Caco-2 (cell line): ENCODE results near the gene ZSWIM4. TPM values are rescaled to one million over a fixed set of nuclear protein-coding genes. Genes with fewer than 3 reads are reported as not detected.
"Not testable (repeated sequence)": the region's sequence is repeated elsewhere in the genome, so short reads cannot be mapped to it uniquely, and the experiment has no call there.

Source experiments
- BruUV-seq: library from RNA; stranded (reverse); fragments of 400-500 nt; replicated peaks from 2 replicates; lab custom pipeline; 2021; lab: Mats Ljungman, UMichigan
- CTCF ChIA-PET: fragments of 300-600 bp; sonication (Branson Sonifier 250); formaldehyde crosslinking; loops from one replicate; lab custom pipeline; 2022; ENCODE audit warnings: antibody characterized with exemption; lab: Charles Lee
- POLR2A ChIA-PET: fragments of 300-600 bp; sonication (Branson Sonifier 250); formaldehyde crosslinking; loops from one replicate; lab custom pipeline; 2022; ENCODE audit warnings: antibody characterized with exemption; lab: Charles Lee
- DNase-seq, 2 experiments: peaks; one replicate each; pipeline versions ENCODE4 v3.0.0 to v3.0.0-alpha.2; 2020 to 2022
- H3K27me3 ChIP-seq: replicated peaks from 2 replicates; pipeline ENCODE4 v1.6.0; 2011; ENCODE audit warnings: low read length; ENCODE audit not compliant: control insufficient read depth, insufficient read depth
- H3K36me3 ChIP-seq: 2 replicates; pipeline ENCODE4 v1.5.1; 2011; ENCODE audit warnings: low read length; ENCODE audit not compliant: control insufficient read depth, insufficient read depth
- H3K4me1 ChIP-seq: fragments of 250-450 bp; sonication (Bioruptor Pico); 2 replicates; pipeline ENCODE4 v1.5.1; 2020; ENCODE audit warnings: mild to moderate bottlenecking
- H3K4me3 ChIP-seq: 2 replicates; pipeline ENCODE4 v1.5.1; 2011; ENCODE audit warnings: low read depth, mild to moderate bottlenecking, control low read depth, low read length
- H3K9me3 ChIP-seq: fragments of 250-450 bp; sonication (Bioruptor Pico); 2 replicates; pipeline ENCODE4 v1.5.1; 2020; ENCODE audit warnings: mild to moderate bottlenecking, moderate library complexity
- H3K27ac Mint-ChIP-seq: one replicate; pipeline ENCODE4 v1.8.0; 2022; ENCODE audit warnings: mixed read lengths; ENCODE audit not compliant: unreplicated experiment
- H3K27me3 Mint-ChIP-seq: one replicate; pipeline ENCODE4 v1.8.0; 2022; ENCODE audit warnings: mixed read lengths; ENCODE audit not compliant: insufficient read depth, unreplicated experiment
- H3K36me3 Mint-ChIP-seq: one replicate; pipeline ENCODE4 v1.8.0; 2022; ENCODE audit warnings: mild to moderate bottlenecking, mixed read lengths; ENCODE audit not compliant: insufficient read depth, unreplicated experiment
- H3K4me1 Mint-ChIP-seq: one replicate; pipeline ENCODE4 v1.8.0; 2022; ENCODE audit warnings: low read depth, mixed read lengths; ENCODE audit not compliant: unreplicated experiment
- H3K4me3 Mint-ChIP-seq: one replicate; pipeline ENCODE4 v1.8.0; 2022; ENCODE audit warnings: mild to moderate bottlenecking, moderate library complexity, mixed read lengths; ENCODE audit not compliant: unreplicated experiment
- H3K9me3 Mint-ChIP-seq: one replicate; pipeline ENCODE4 v1.8.0; 2022; ENCODE audit warnings: mixed read lengths; ENCODE audit not compliant: unreplicated experiment
- CTCF ChIP-seq, 2 experiments: fragments of 200-600 bp in 1 of 2; IDR thresholded peaks; 1 replicate in 1 of 2; 2 replicates in 1 of 2; pipeline versions ENCODE4 v1.5.1 to v1.8.0; 2011 to 2022; ENCODE audit warnings: antibody characterized with exemption in 1 of 2, control low read depth in 1 of 2, inconsistent platforms in 1 of 2, low read depth in 1 of 2, low read length in 1 of 2, mild to moderate bottlenecking in 1 of 2, moderate library complexity in 1 of 2; ENCODE audit not compliant: insufficient read depth in 1 of 2, severe bottlenecking in 1 of 2, unreplicated experiment in 1 of 2
- intact Hi-C: fragments of 100-400 bp; cut with micrococcal nuclease; formaldehyde crosslinking; loops from one replicate; pipeline ENCODE4 v1.10.0; 2022; ENCODE audit not compliant: unreplicated experiment
- total RNA-seq: library from RNA; stranded (reverse); gene quantifications from 2 replicates; pipeline ENCODE4 v1.2.3, GENCODE V29; 2022

Gene ZSWIM4
- total RNA-seq, 1 experiment from 2014 or later, result 4.0 TPM

GRCh38 chr19:13774217-13775191, 20.7 kb upstream of the ZSWIM4 start, which contains the start of gene C19orf53:
C19orf53 (plus strand) TSS chr19:13774456; CDS start chr19:13774478, 22 bp downstream.
- Mint-ChIP-seq H3K27me3 (no peaks in the 10 kb centered on the region), H3K36me3 (peaks cover 38% of the 10 kb centered on the region), H3K4me1 (peaks cover 8% of the 10 kb centered on the region), H3K4me3 (peak within 1 kb of the TSS; percentile 93), H3K9me3 (no peaks in the 10 kb centered on the region), H3K27ac (peak within 1 kb of the TSS; percentile 94)
- Histone ChIP-seq H3K4me3 (peak within 1 kb of the TSS; percentile 99), H3K9me3 (no peaks in the 10 kb centered on the region), H3K36me3 (peaks cover 5% of the 10 kb centered on the region; the same call in 1 of the 2 replicates), H3K27me3 (no peaks in the 10 kb centered on the region), H3K4me1 (no peaks in the 10 kb centered on the region)
- TF ChIP-seq CTCF (IDR thresholded peaks at IDR 0.05; ENCODE audit: insufficient read depth in 1 of 2, low read depth in 1 of 2, low read length in 1 of 2, severe bottlenecking in 1 of 2, unreplicated experiment in 1 of 2), result no peak
- POLR2A ChIA-PET, result interaction anchor here (0.5 to 2.3 kb wide), 7 partner anchors 10 to 96 kb away, joined by 3 to 9 read pairs (median 6); partner anchors contain the start of gene MRI1
- CTCF ChIA-PET, result interaction anchor here (1.2 to 1.7 kb wide), 2 partner anchors 55 to 88 kb away, joined by 3 to 8 read pairs; no protein-coding TSS in a partner anchor
- DNase-seq, result peak; percentile 87 to 89
- BruUV-seq, result no TSS peak
- intact Hi-C loops, result loop anchor here (2.0 kb wide), 1 partner anchor 20 kb away; the partner anchor contains the start of gene ZSWIM4

GRCh38 chr19:13778398-13778797, 16.8 kb upstream of the ZSWIM4 start:
- TF ChIP-seq CTCF (IDR thresholded peaks at IDR 0.05; ENCODE audit: insufficient read depth in 1 of 2, low read depth in 1 of 2, low read length in 1 of 2, severe bottlenecking in 1 of 2, unreplicated experiment in 1 of 2), result no peak
- Mint-ChIP-seq H3K27me3 (no peaks in the 10 kb centered on the region), H3K4me1 (peaks cover 14% of the 10 kb centered on the region), H3K27ac (no peak overlapping the region), H3K36me3 (peaks cover 36% of the 10 kb centered on the region), H3K9me3 (no peaks in the 10 kb centered on the region), H3K4me3 (no peak overlapping the region)
- H3K27me3 ChIP-seq, result no peaks in the 10 kb centered on the region
- no peaks in the 10 kb centered on the region for H3K9me3 ChIP-seq
- no peaks in the 10 kb centered on the region for H3K4me1 ChIP-seq
- ChIA-PET POLR2A (no interaction called here), CTCF (no interaction called here)
- no peak overlapping the region for H3K4me3 ChIP-seq
- intact Hi-C loops, result no loop called here
- DNase-seq, result no peak
- no TSS peak for BruUV-seq
- H3K36me3 ChIP-seq, result peaks cover 5% of the 10 kb centered on the region; the same call in 1 of the 2 replicates

GRCh38 chr19:13778847-13779246, 16.4 kb upstream of the ZSWIM4 start:
- intact Hi-C loops, result no loop called here
- Mint-ChIP-seq H3K4me1 (peaks cover 14% of the 10 kb centered on the region), H3K9me3 (no peaks in the 10 kb centered on the region), H3K36me3 (peaks cover 36% of the 10 kb centered on the region), H3K4me3 (no peak overlapping the region), H3K27ac (no peak overlapping the region), H3K27me3 (no peaks in the 10 kb centered on the region)
- DNase-seq, result no peak
- Histone ChIP-seq H3K36me3 (peaks cover 5% of the 10 kb centered on the region; the same call in 1 of the 2 replicates), H3K4me1 (no peaks in the 10 kb centered on the region), H3K27me3 (no peaks in the 10 kb centered on the region), H3K4me3 (no peak overlapping the region), H3K9me3 (no peaks in the 10 kb centered on the region)
- POLR2A ChIA-PET, result no interaction called here
- CTCF ChIA-PET, result no interaction called here
- no peak for TF ChIP-seq CTCF (IDR thresholded peaks at IDR 0.05; ENCODE audit: insufficient read depth in 1 of 2, low read depth in 1 of 2, low read length in 1 of 2, severe bottlenecking in 1 of 2, unreplicated experiment in 1 of 2)
- no TSS peak for BruUV-seq

- H3K27me3 Mint-ChIP-seq, H3K27ac Mint-ChIP-seq, H3K4me3 Mint-ChIP-seq, BruUV-seq, DNase-seq, H3K4me1 ChIP-seq, H3K9me3 Mint-ChIP-seq, intact Hi-C loops, POLR2A ChIA-PET, H3K27me3 ChIP-seq, H3K4me3 ChIP-seq, H3K36me3 ChIP-seq, H3K9me3 ChIP-seq: not testable (repeated sequence)
- Mint-ChIP-seq H3K36me3 (peaks cover 27% of the 10 kb centered on the region), H3K4me1 (peaks cover 14% of the 10 kb centered on the region)
- CTCF ChIA-PET, result interaction anchor here (0.6 kb wide), 1 partner anchor 82 kb away, joined by 4 read pairs; no protein-coding TSS in a partner anchor
Observed at GRCh38 chr19:13779794-13780193, 15.4 kb upstream of the ZSWIM4 start.
